Left lung (tissue), 10 donors: ENCODE measurements around the gene MCF2L2. TPM values are rescaled to one million over a fixed set of nuclear protein-coding genes. Genes with fewer than 3 reads are reported as not detected.
A peak's percentile ranks its signal among the peaks of the same experiment; 100 is the strongest.
"Not testable (repeated sequence)": the region's sequence is repeated elsewhere in the genome, so short reads cannot be mapped to it uniquely, and the experiment has no call there.

Experiments
- ATAC-seq: fragments of 200-7000 bp; cut with Tn5 transposase; one replicate; pipeline ENCODE4 v1.9.1; 2020; ENCODE audit warnings: moderate library complexity
- DNase-seq, 4 donors: peaks; one replicate each; pipeline ENCODE4 v3.0.0-alpha.2; 2013 to 2020
- H3K27ac ChIP-seq, 2 donors: fragments of 200-600 bp; sonication (generic) in 1 of 2; one replicate each; pipeline versions ENCODE4 v1.5.0 to v1.8.0; 2020 to 2021
- H3K27me3 ChIP-seq, 2 donors: fragments of 200-600 bp; sonication (generic) in 1 of 2; one replicate each; pipeline versions ENCODE4 v1.5.0 to v1.8.0; 2020 to 2021
- H3K36me3 ChIP-seq, 2 donors: fragments of 200-600 bp; sonication (generic) in 1 of 2; one replicate each; pipeline versions ENCODE4 v1.5.0 to v1.8.0; 2020 to 2021
- H3K4me1 ChIP-seq, 2 donors: fragments of 200-600 bp; one replicate each; pipeline ENCODE4 v1.8.0; 2021
- H3K4me3 ChIP-seq, 2 donors: fragments of 200-600 bp; sonication (generic) in 1 of 2; one replicate each; pipeline versions ENCODE4 v1.5.0 to v1.8.0; 2020 to 2021; ENCODE audit warnings: mild to moderate bottlenecking in 1 of 2
- H3K9me3 ChIP-seq, 2 donors: fragments of 200-600 bp; sonication (generic) in 1 of 2; one replicate each; pipeline versions ENCODE4 v1.5.0 to v1.8.0; 2020 to 2021
- intact Hi-C, 2 donors: fragments of 100-400 bp; cut with DNase I; formaldehyde crosslinking; loops; one replicate each; pipeline versions ENCODE4 v1.11.2 to v1.14.2; 2022
- polyA plus RNA-seq, 6 donors: library from polyadenylated mRNA; unstranded; fragments of 120-200 nt; gene quantifications; one replicate each; pipeline ENCODE4 v1.2.1, GENCODE V29; 2013; ENCODE audit not compliant: insufficient read length in 6 of 6
- total RNA-seq, 2 donors: library from RNA; stranded (reverse); fragmentation: NEBNext Ultra II Directional; extraction: Animal tissue kit (Norgen Biotek cat#: 25700); gene quantifications; one replicate each; pipeline ENCODE4 v1.2.1, GENCODE V29; 2021
- TF ChIP-seq, protein P1 (sequence below), 2 donors: fragments of 200-600 bp; sonication (generic) in 1 of 2; IDR thresholded peaks; one replicate each; pipeline versions ENCODE4 v1.5.0 to v1.8.0; 2021; ENCODE audit warnings: antibody characterized with exemption in 2 of 2
- donor health status: DM: no; HTN: yes; CAD: no.
- donor health status: DM: no; HTN: no; CAD: no.

The MCF2L2 gene
- total and polyA plus RNA-seq, 8 donors = 0.41 to 3.5 (median 2.2) TPM

DNA sequence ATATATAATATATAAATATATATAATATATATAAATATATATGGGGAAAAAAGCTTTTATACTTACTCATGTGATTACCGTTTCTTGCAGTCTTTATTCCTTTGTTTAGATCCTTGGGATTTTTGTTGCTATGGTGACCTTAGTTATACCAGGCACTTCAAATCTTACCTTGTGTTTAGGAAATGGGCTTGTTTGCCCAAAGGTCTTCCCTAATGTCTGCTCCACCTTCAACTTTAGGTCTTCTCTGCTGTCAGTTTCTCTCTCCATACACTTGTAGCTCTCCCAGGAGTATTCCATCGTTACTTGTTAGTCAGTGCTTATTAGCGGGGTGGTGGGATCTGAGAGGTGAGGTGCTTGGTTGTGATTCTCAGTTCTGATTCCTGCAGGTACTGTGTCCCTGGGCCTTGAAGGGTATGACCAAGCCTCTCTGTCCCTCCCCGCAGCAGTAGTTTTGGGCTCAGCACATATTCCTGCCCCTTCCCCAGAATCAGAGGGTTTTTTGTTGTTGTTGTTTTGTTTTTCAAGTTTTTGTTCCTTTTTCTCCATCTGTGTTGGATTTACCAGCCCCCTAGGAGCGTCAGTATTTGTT is 256.3 kb downstream of the MCF2L2 start:
- Histone ChIP-seq H3K27me3 (peaks cover 0 to 23% of the 10 kb centered on the region in 2 donors), H3K4me1 (no peaks in the 10 kb centered on the region), H3K9me3 (no peaks in the 10 kb centered on the region), H3K36me3 (no peaks in the 10 kb centered on the region), H3K4me3 (no peak overlapping the region), H3K27ac (no peak overlapping the region)
- intact Hi-C loops = no loop called here
- DNase-seq (no peak), ATAC-seq (no peak)
- TF ChIP-seq, protein P1, sequence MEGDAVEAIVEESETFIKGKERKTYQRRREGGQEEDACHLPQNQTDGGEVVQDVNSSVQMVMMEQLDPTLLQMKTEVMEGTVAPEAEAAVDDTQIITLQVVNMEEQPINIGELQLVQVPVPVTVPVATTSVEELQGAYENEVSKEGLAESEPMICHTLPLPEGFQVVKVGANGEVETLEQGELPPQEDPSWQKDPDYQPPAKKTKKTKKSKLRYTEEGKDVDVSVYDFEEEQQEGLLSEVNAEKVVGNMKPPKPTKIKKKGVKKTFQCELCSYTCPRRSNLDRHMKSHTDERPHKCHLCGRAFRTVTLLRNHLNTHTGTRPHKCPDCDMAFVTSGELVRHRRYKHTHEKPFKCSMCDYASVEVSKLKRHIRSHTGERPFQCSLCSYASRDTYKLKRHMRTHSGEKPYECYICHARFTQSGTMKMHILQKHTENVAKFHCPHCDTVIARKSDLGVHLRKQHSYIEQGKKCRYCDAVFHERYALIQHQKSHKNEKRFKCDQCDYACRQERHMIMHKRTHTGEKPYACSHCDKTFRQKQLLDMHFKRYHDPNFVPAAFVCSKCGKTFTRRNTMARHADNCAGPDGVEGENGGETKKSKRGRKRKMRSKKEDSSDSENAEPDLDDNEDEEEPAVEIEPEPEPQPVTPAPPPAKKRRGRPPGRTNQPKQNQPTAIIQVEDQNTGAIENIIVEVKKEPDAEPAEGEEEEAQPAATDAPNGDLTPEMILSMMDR (IDR thresholded peaks at IDR 0.05) = no peak

DNA sequence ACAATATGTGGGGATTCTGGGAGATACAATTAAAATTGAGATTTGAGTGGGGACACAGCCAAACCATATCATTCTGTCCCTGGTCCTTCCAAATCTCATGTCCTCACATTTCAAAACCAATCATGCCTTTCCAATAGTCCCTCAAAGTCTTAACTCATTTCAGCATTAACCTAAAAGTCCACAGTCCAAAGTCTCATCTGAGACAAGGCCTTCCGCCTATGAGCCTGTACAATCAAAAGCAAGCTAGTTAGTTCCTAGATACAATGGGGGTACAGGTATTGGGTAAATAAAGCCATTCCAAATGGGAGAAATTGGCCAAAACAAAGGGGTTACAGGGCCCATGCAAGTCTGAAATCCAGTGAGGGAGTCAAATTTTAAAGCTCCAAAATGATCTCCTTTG is 260.4 kb downstream of the MCF2L2 start:
- peaks cover 0 to 20% of the 10 kb centered on the region in 2 donors for H3K27me3 ChIP-seq
- intact Hi-C loops, ATAC-seq, DNase-seq, H3K4me3 ChIP-seq, H3K36me3 ChIP-seq, H3K9me3 ChIP-seq, H3K4me1 ChIP-seq, H3K27ac ChIP-seq: not testable (repeated sequence)

DNA sequence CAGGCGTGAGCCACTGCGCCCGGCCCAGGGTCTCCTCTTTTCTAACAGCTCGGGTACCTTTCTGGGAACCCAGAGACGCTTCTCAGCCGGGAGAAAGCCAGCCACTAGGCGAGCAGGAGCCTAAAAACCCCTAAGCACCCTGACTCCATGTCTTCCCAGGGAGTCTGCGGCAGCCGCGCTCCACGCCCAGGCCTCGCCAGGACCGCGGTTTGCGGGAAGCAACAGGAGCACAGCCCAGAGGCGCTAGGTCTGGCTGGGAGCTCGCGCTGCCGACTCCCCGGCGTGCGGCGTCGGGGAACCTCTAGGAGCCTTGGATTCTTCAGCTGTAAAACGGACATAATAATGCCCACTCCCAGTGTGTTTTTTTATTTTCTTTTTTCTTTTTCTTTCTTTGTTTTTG is 264.9 kb downstream of the MCF2L2 start:
- TF ChIP-seq, protein P1 (IDR thresholded peaks at IDR 0.05) = no peak
- DNase-seq (no peak), ATAC-seq (no peak)
- intact Hi-C loops = no loop called here
- H3K36me3 ChIP-seq = no peaks in the 10 kb centered on the region
- H3K4me1 ChIP-seq = peaks cover 0 to 13% of the 10 kb centered on the region in 2 donors
- H3K27me3 ChIP-seq = peaks cover 0 to 40% of the 10 kb centered on the region in 2 donors
- H3K4me3 ChIP-seq = no peak overlapping the region
- H3K9me3 ChIP-seq = no peaks in the 10 kb centered on the region
- no peak overlapping the region for H3K27ac ChIP-seq

DNA sequence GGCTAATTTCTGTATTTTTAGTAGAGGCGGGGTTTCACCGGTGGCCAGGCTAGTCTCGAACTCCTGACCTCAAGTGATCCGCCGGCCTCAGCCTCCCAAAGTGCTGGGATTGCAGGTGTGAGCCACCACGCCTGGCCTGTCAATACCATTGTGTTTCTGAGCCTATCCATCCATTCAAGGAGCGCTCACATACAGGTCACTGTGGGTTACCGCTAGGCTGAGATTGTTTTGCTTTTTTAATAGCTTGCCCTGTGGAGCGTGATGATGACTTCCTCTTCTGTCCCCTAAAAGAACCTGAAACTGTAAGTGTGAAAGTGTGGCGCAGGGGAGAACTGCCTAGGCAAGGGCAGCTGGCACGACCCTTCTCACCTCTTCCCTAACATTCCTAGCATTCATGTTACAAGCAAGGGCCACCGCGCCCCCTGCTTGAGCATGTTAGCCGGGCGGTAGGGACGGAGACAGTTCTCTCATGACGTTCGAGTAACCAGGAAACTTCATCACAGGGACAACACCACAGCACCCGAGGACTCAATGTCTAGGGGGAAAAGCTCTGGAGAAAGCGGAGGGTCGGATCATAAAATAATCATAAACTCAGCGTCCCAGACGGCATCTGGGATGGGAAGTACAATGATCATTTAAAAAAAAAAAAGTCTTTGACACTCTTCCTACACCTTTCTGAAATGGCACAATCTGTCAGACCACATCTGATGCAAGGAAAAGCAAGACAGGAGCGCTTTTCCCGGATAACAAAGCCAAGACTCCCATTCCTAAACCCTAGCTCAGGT is 266.7 kb downstream of the MCF2L2 start:
- DNase-seq (peak in 2 of 4 donors; percentile 29 to 81), ATAC-seq (peak; percentile 49)
- peak overlapping the region; percentile 48 to 50 for H3K27ac ChIP-seq
- intact Hi-C loops = no loop called here
- peak overlapping the region; percentile 50 to 51 for H3K4me3 ChIP-seq
- H3K36me3 ChIP-seq = no peaks in the 10 kb centered on the region
- H3K27me3 ChIP-seq = peaks cover 0 to 40% of the 10 kb centered on the region in 2 donors
- TF ChIP-seq, protein P1 (IDR thresholded peaks at IDR 0.05) = no peak
- H3K9me3 ChIP-seq = no peaks in the 10 kb centered on the region
- peaks cover 0 to 13% of the 10 kb centered on the region in 2 donors for H3K4me1 ChIP-seq

DNA sequence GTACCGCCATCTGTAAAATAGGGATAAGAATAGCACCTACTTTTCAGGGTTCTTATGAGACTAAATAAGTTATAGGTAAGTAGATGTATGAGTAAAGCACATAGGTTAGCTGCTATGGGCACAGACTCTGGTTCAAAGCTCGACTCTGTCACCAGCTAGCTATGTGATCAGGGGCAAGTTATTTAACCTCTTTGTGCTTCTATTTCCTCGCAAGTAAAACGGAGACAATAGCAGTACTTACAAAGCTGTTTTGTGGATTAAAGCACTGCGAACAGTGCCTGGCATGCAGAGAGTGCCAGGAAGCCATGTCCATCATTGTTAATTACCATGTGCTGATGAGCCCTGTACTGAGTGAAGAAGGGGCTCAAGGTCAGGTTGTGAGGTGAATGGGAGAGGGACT is 267.8 kb downstream of the MCF2L2 start:
- Histone ChIP-seq H3K4me1 (peaks cover 0 to 13% of the 10 kb centered on the region in 2 donors), H3K36me3 (no peaks in the 10 kb centered on the region), H3K9me3 (no peaks in the 10 kb centered on the region), H3K4me3 (peak overlapping the region; percentile 50 to 51), H3K27me3 (peaks cover 0 to 40% of the 10 kb centered on the region in 2 donors), H3K27ac (peak overlapping the region; percentile 48 to 50)
- intact Hi-C loops = no loop called here
- DNase-seq = no peak
- no peak for ATAC-seq
- TF ChIP-seq, protein P1 (IDR thresholded peaks at IDR 0.05) = no peak
